Upper lobe of left lung (tissue), 4 donors: ENCODE data around the gene CDHR1.

Experiments
- CTCF ChIP-seq, 6 experiments: fragments of 450-650 bp in 4 of 6; fragments of 200-600 bp in 2 of 6; sonication (generic) in 2 of 6; IDR thresholded peaks; one replicate each; pipeline ENCODE4 v1.5.1; 2016 to 2019; ENCODE audit warnings: antibody characterized with exemption in 6 of 6
- POLR2AphosphoS5 ChIP-seq, 2 donors: sonication (generic); formaldehyde crosslinking; IDR thresholded peaks; one replicate each; pipeline ENCODE4 v1.5.1; 2017; ENCODE audit warnings: antibody characterized with exemption in 2 of 2

DNA sequence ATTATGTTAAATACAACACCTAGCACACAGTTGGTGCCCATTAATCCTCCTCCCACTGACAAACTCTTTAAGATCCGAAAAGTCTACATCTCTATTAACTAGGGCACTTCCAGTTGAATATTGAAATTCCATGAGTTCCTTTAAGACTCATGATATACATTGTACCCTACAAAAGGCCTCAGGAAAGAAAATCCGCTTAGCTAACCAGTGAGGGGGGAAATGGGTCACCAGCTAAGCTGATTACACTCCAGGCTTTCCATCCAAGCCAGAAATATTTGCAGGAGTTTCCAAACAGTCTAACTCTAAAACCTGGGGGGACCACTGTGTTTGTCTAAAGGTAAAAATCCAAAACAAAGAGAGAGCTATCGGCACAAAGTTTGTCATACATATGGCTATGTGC lies 32.3 kb downstream of the CDHR1 start:
- no peak for TF ChIP-seq CTCF (IDR thresholded peaks at IDR 0.05)
- TF ChIP-seq POLR2AphosphoS5 (IDR thresholded peaks at IDR 0.05), result no peak
